ENCODE results near the gene IFNL2.
A peak's percentile ranks its signal among the peaks of the same experiment; 100 is the strongest.
"Not testable (repeated sequence)": the region's sequence is repeated elsewhere in the genome, so short reads cannot be mapped to it uniquely, and the experiment has no call there.

The IFNL2 gene

GRCh38 chr19:39297931-39298634 is 29.9 kb downstream of the IFNL2 start:
- no peak for DNase-seq (ENCODE audit: low read depth)

- DNase-seq (ENCODE audit: low read depth) = no peak
These were observed 31.2 kb downstream of the IFNL2 start for GRCh38 chr19:39299404-39299803.

- DNase-seq (ENCODE audit: low read depth) = no peak
These were observed 31.6 kb downstream of the IFNL2 start for GRCh38 chr19:39299832-39300231.

GRCh38 chr19:39301021-39301420 is 32.8 kb downstream of the IFNL2 start:
- no peak for DNase-seq (ENCODE audit: low read depth)

GRCh38 chr19:39301562-39301961 is 33.4 kb downstream of the IFNL2 start:
- no peak for DNase-seq (ENCODE audit: low read depth)

- no peak for DNase-seq (ENCODE audit: low read depth)
These were observed 35.4 kb downstream of the IFNL2 start for GRCh38 chr19:39303373-39304184.

- no peak for DNase-seq (ENCODE audit: low read depth)
These were observed 36.0 kb downstream of the IFNL2 start for GRCh38 chr19:39304185-39304513.

- DNase-seq (ENCODE audit: low read depth) = no peak
These were observed 36.7 kb downstream of the IFNL2 start for GRCh38 chr19:39304701-39305571.

- DNase-seq (ENCODE audit: low read depth) = no peak
These were observed 37.9 kb downstream of the IFNL2 start for GRCh38 chr19:39306075-39306474.

- DNase-seq (ENCODE audit: low read depth) = no peak
These were observed 39.0 kb downstream of the IFNL2 start for GRCh38 chr19:39307046-39307821.

- DNase-seq (ENCODE audit: low read depth) = no peak
These were observed 39.8 kb downstream of the IFNL2 start for GRCh38 chr19:39307822-39308530.

GRCh38 chr19:39308531-39309304 is 40.5 kb downstream of the IFNL2 start:
- DNase-seq (ENCODE audit: low read depth) = no peak

GRCh38 chr19:39309305-39309670 is 41.1 kb downstream of the IFNL2 start:
- not testable (repeated sequence) for DNase-seq (ENCODE audit: low read depth)

- peak; percentile 96 for DNase-seq (ENCODE audit: low read depth)
These were observed 42.5 kb downstream of the IFNL2 start for GRCh38 chr19:39310558-39311311.

- DNase-seq (ENCODE audit: low read depth) = no peak
These were observed 46.0 kb downstream of the IFNL2 start for GRCh38 chr19:39314016-39314728.

GRCh38 chr19:39315933-39316332 is 47.7 kb downstream of the IFNL2 start:
- DNase-seq (ENCODE audit: low read depth) = no peak

- no peak for DNase-seq (ENCODE audit: low read depth)
These were observed 48.6 kb downstream of the IFNL2 start for GRCh38 chr19:39316627-39317321.

GRCh38 chr19:39317476-39317875 is 49.3 kb downstream of the IFNL2 start:
- no peak for DNase-seq (ENCODE audit: low read depth)
